Thymus (tissue), 11 donors: Measurements from ENCODE around the gene NMNAT1. TPM values are rescaled to one million over a fixed set of nuclear protein-coding genes. Genes with fewer than 3 reads are reported as not detected.

Experiments
- DNase-seq, 9 donors: peaks; one replicate each; pipeline ENCODE4 v3.0.0-alpha.2; 2013; ENCODE audit warnings: low spot score in 9 of 9, low read depth in 6 of 9, missing footprints in 1 of 9
- H3K27ac ChIP-seq, 2 donors: one replicate each; pipeline ENCODE4 v1.5.1; 2013; ENCODE audit warnings: control low read depth in 1 of 2, low read depth in 1 of 2, low read length in 1 of 2, mild to moderate bottlenecking in 1 of 2, moderate library complexity in 1 of 2
- H3K27me3 ChIP-seq, 2 donors: one replicate each; pipeline ENCODE4 v1.5.1; 2013; ENCODE audit warnings: low read length in 1 of 2; ENCODE audit not compliant: control insufficient read depth in 2 of 2, insufficient read depth in 1 of 2
- H3K36me3 ChIP-seq, 2 donors: one replicate each; pipeline ENCODE4 v1.5.1; 2013; ENCODE audit warnings: low read length in 1 of 2, mild to moderate bottlenecking in 1 of 2, moderate library complexity in 1 of 2; ENCODE audit not compliant: control insufficient read depth in 2 of 2, insufficient read depth in 2 of 2
- H3K4me1 ChIP-seq, 2 donors: one replicate each; pipeline ENCODE4 v1.5.1; 2013; ENCODE audit warnings: low read length in 2 of 2; ENCODE audit not compliant: control insufficient read depth in 2 of 2, insufficient read depth in 2 of 2
- H3K4me3 ChIP-seq, 2 donors: one replicate each; pipeline ENCODE4 v1.5.1; 2013; ENCODE audit warnings: low read length in 2 of 2, control low read depth in 1 of 2, mild to moderate bottlenecking in 1 of 2
- H3K9me3 ChIP-seq, 2 donors: one replicate each; pipeline ENCODE4 v1.5.1; 2013; ENCODE audit warnings: low read length in 1 of 2, mild to moderate bottlenecking in 1 of 2; ENCODE audit not compliant: control insufficient read depth in 2 of 2, insufficient read depth in 1 of 2
- WGBS: extraction: QIAGEN DNeasy Blood & Tissue Kit; methylation state at CpG from one replicate; pipeline ENCODE4 v1.1.7; 2013; 5-methylcytosine and 5-hydroxymethylcytosine counted together
- polyA plus RNA-seq: library from polyadenylated mRNA; stranded (reverse); fragments of 200-250 nt; gene quantifications from one replicate; pipeline ENCODE4 v1.2.3, GENCODE V29; 2013
- total RNA-seq: library from RNA; stranded (reverse); fragments of 120-200 nt; gene quantifications from one replicate; pipeline ENCODE4 v1.2.4, GENCODE V29; 2013
- donor health status: healthy.

NMNAT1 gene
- total and polyA plus RNA-seq, 2 donors: 7.0 to 9.3 TPM

DNA sequence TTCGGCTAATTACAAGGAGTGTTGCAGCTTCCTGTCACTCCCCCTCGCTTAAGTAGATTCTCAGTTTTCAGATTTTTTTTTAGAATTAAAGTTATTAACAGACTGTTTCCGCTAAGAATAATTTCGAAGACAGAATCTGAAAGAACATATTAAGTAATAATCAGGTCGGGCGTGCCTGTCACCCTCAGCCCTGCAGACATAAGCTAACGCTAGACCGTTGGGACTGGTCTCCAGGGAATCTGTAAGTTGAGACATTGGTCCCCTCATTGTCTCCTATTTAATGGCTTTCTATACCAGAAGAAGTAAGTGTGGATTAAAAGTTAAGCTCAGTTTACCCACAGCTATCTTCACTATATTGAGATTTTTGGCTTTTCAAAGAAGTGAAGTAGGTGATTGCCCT lies 14.5 kb downstream of the NMNAT1 start:
- DNase-seq: no peak
- no peak overlapping the region for H3K4me3 ChIP-seq
- no peaks in the 10 kb centered on the region for H3K4me1 ChIP-seq
- no peak overlapping the region for H3K27ac ChIP-seq
- no peaks in the 10 kb centered on the region for H3K9me3 ChIP-seq
- no peaks in the 10 kb centered on the region for H3K27me3 ChIP-seq
- 98% methylated on average over 8 of the region's 8 CpGs for WGBS
- H3K36me3 ChIP-seq: no peaks in the 10 kb centered on the region

DNA sequence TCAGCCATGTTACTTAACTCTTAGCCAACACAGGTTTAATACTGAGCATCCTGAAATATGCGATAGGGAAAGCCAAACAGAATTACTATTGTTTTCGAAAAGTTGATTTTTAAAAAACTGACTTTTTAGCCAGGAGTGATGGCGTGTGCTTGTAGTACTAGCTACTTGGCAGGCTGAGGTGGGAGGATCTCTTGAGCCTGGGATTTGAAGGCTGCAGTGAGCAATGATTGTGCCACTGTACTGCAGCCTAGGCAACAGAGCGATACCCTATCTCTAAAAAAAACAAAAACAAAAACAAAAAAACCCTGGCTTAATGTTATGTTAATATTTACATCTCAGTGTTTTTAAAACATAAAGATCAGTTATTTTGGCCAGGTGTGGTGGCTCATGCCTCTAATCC lies 16.7 kb downstream of the NMNAT1 start:
- Histone ChIP-seq H3K4me3 (no peak overlapping the region), H3K36me3 (no peaks in the 10 kb centered on the region), H3K27me3 (no peaks in the 10 kb centered on the region), H3K4me1 (no peaks in the 10 kb centered on the region), H3K27ac (no peak overlapping the region), H3K9me3 (no peaks in the 10 kb centered on the region)
- DNase-seq: no peak
- WGBS: 98% methylated on average over 4 of the region's 4 CpGs

DNA sequence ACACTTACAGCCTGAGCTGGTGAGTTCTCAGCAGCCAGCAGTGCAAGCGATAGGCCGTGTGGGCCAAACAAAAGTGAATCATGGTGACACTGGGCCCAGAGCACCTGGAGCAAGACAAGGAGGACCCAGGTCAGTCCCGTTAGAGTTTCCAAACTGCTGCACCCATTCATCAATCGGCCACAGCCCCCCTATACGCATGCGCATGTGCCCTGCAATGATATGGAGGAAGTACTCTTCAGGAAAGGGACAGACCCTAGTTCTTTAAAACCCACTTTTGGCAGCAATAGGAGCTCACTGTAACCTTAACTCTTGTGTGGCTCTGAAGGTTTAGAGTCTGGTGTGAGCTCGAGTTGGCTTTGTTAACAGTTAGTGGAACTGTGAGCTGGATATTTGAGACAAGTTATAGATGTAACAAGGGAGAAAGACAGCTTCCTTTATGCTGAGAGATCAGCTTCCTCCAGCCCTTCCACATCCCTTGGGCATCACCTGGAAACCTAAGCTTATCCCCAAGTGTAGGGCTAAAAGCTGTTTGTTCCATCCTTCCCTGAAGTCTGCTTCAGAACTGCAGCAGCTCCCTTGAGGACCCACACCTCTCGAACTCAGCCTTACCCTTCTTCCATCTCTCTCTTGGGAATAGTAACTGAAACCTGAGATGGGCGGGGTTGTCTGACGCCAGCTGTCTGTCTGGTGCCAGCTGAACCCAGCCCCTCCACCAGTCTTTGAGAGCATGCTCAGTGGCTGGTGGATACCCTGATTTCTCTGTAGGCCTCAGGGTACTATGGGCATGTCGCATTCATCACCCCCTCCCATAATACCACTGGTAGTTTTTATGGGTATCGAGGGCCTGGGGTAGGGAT lies 17.7 kb downstream of the NMNAT1 start:
- H3K27ac ChIP-seq: no peak overlapping the region

DNA sequence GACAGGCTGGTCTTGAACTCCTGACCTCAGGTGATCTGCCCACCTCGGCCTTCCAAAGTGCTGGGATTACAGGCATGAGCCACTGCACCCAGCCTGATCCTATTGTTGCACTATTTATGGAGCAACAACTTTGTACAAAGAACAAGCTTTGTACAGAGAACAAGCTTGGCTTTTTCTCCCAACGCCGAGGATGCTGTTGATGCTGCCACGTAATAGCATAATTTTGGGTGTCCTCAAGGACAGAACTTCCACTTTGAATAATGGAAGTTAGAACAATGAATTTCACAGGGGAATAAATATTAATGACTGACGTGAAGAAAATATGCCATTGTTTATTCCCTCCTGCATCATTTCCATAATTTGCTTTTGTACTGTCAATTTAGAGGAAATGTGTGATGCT lies 41.0 kb downstream of the NMNAT1 start:
- no peak for DNase-seq
- no peaks in the 10 kb centered on the region for H3K9me3 ChIP-seq
- no peak overlapping the region for H3K27ac ChIP-seq
- WGBS: 98% methylated on average over 5 of the region's 5 CpGs
- H3K4me3 ChIP-seq: no peak overlapping the region
- peaks cover 3 to 14% of the 10 kb centered on the region in 2 donors for H3K36me3 ChIP-seq
- H3K27me3 ChIP-seq: no peaks in the 10 kb centered on the region
- no peaks in the 10 kb centered on the region for H3K4me1 ChIP-seq

More for the DNA sequence above, 17.7 kb downstream of the NMNAT1 start:
- WGBS: 92% methylated on average over 12 of the region's 12 CpGs
- Histone ChIP-seq H3K9me3 (no peaks in the 10 kb centered on the region), H3K4me3 (no peak overlapping the region), H3K27me3 (no peaks in the 10 kb centered on the region), H3K4me1 (no peaks in the 10 kb centered on the region), H3K36me3 (no peaks in the 10 kb centered on the region)
- no peak for DNase-seq

DNA sequence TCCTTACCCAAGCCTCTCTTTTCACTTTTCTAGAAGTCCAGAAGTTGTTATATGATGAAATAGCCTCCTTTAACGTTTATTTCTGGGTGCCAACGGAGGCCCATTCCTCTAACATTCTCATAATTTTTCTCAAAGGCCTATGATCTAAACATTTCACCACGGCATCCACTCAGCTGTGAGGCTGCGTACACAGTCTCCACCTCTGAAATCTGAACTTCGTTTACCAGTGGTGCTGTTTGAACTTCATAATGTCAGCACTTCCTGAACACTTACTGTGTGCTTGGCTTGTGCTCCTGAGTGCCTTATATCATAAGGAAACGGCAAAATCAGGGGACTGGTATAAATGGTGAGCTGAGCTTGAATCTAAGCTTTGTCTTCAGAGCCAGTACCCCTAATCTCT lies 41.7 kb downstream of the NMNAT1 start:
- H3K9me3 ChIP-seq: no peaks in the 10 kb centered on the region
- H3K36me3 ChIP-seq: peaks cover 3 to 14% of the 10 kb centered on the region in 2 donors
- no peak overlapping the region for H3K27ac ChIP-seq
- H3K4me3 ChIP-seq: no peak overlapping the region
- 73% methylated on average over 6 of the region's 6 CpGs for WGBS
- DNase-seq: no peak
- no peaks in the 10 kb centered on the region for H3K27me3 ChIP-seq
- H3K4me1 ChIP-seq: no peaks in the 10 kb centered on the region

DNA sequence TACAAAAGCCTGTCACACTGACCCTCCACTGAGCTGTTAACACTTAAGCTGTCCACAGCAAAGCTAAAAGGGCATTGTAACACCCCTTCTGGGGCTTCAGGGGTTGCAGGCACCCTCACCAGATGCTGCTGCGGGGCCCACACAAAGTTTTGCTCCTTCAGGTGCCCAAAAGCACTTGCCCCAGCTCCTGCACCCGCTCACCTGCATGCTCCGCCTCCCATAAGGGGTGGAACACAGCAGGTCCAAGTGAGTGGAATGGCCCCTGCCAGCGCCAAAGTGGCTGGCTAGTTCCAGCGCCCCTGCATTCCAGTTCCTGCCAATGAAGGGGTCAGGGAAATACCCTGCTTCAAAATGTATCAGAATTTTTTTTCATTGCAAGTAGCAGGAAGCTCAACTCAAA lies 46.5 kb downstream of the NMNAT1 start:
- no peak for DNase-seq
- Histone ChIP-seq H3K9me3 (no peaks in the 10 kb centered on the region), H3K27ac (no peak overlapping the region), H3K27me3 (peaks cover 0 to 11% of the 10 kb centered on the region in 2 donors), H3K4me3 (no peak overlapping the region), H3K36me3 (no peaks in the 10 kb centered on the region), H3K4me1 (no peaks in the 10 kb centered on the region)
- WGBS: 96% methylated on average over 5 of the region's 5 CpGs

DNA sequence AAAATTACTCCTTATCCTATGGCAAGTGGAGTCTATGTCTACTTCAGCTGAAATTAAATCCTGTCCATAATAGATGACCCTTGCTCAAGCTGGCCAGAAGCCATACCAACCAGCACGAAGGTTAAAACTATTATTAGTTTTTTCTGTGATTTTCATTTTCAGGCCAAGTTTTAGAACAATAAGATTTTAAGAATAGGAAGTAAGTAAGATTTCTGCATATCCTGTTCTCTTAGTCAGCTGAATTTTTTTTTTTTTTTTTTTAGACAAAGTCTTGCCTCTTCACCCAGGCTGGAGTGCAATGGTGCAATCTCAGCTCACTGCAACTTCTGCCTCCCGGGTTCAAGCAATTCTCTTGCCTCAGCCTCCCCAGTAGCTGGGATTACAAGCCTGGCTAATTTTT lies 47.7 kb downstream of the NMNAT1 start:
- Histone ChIP-seq H3K27me3 (peaks cover 2 to 22% of the 10 kb centered on the region in 2 donors), H3K4me1 (no peaks in the 10 kb centered on the region), H3K36me3 (no peaks in the 10 kb centered on the region), H3K4me3 (no peak overlapping the region), H3K9me3 (no peaks in the 10 kb centered on the region), H3K27ac (no peak overlapping the region)
- WGBS: 13% methylated on average over 2 of the region's 2 CpGs
- DNase-seq: no peak

DNA sequence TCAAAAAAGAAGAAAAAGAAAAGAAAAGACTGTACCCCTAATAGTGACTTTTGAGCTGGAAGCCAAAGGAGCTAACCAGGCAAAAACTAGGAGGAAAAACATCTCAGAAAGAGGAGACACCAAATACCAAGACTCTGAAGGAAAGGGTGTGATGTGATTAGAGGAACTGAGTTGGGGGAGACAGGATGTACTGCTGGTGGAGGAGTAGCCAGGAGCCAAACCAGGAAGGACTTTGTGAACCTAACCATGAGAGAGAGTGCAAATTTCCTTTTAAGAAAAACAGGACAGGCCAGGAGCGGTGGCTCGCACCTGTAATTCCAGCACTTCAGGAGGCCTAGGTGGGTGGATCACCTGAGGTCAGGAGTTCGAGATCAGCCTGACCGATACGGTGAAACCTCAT lies 49.6 kb downstream of the NMNAT1 start:
- DNase-seq: no peak
- H3K9me3 ChIP-seq: no peaks in the 10 kb centered on the region
- no peak overlapping the region for H3K27ac ChIP-seq
- H3K4me3 ChIP-seq: no peak overlapping the region
- peaks cover 0 to under 1% of the 10 kb centered on the region in 2 donors for H3K4me1 ChIP-seq
- peaks cover 12 to 42% of the 10 kb centered on the region in 2 donors for H3K27me3 ChIP-seq
- H3K36me3 ChIP-seq: no peaks in the 10 kb centered on the region
- WGBS: 97% methylated on average over 5 of the region's 5 CpGs

DNA sequence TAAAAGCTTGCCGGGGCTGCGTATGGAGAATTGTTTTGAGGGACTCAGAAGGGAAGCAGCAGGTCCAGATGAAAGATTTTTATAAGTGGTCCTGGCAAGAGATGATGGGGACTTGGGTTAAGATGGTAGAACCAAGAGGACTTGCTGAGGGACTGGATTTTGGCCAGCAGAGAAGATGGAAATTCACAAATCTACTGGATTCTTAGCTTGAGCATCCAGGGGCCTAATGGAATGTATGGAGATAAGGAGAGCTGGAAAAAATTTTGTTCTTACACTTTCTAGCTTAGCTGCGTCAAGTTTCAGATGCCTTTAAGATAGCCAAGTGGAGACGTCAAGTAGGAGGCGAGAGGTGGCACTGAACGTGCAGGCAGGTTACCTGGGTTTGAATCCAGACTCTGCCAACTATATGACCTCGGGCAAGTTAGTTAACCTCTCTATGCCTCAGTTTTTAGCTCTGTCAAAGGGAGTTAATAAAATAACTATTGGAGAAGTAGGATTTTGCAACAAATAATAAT lies 50.3 kb downstream of the NMNAT1 start:
- Histone ChIP-seq H3K27me3 (peaks cover 16 to 49% of the 10 kb centered on the region in 2 donors), H3K27ac (no peak overlapping the region)
- 96% methylated on average over 7 of the region's 7 CpGs for WGBS

More for the DNA sequence above, 50.3 kb downstream of the NMNAT1 start:
- H3K36me3 ChIP-seq: no peaks in the 10 kb centered on the region
- no peak for DNase-seq
- no peaks in the 10 kb centered on the region for H3K9me3 ChIP-seq
- no peak overlapping the region for H3K4me3 ChIP-seq
- H3K4me1 ChIP-seq: peaks cover 0 to 3% of the 10 kb centered on the region in 2 donors
